Neural cell (in vitro differentiated cells): ENCODE measurements around the gene DLG2. TPM values are rescaled to one million over a fixed set of nuclear protein-coding genes. Genes with fewer than 3 reads are reported as not detected.
A peak's percentile ranks its signal among the peaks of the same experiment; 100 is the strongest.

ENCODE experiments used
- H2AFZ ChIP-seq: fragments of 200-600, 300-800 bp; sonication (generic), shearing (Covaris generic); 2 replicates; pipeline ENCODE4 v1.6.0; 2014; ENCODE audit warnings: low read depth, mild to moderate bottlenecking, antibody characterized with exemption, low read length, moderate library complexity
- H3F3A ChIP-seq: fragments of 200-600 bp; shearing (Covaris generic); 2 replicates; pipeline ENCODE4 v1.6.1; 2016; ENCODE audit warnings: mild to moderate bottlenecking, moderate library complexity, mixed read lengths, antibody characterized with exemption, low read length; ENCODE audit not compliant: insufficient read depth, poor library complexity, severe bottlenecking
- H3K27ac ChIP-seq: fragments of 200-600, 300-800 bp; sonication (generic), shearing (Covaris generic); 2 replicates; pipeline ENCODE4 v1.5.1; 2014; ENCODE audit warnings: mild to moderate bottlenecking, low read length, moderate library complexity
- H3K27me3 ChIP-seq: fragments of 300-800, 200-600 bp; sonication (generic), shearing (Covaris generic); 2 replicates; pipeline ENCODE4 v1.6.0; 2014; ENCODE audit warnings: mild to moderate bottlenecking, low read depth, low read length, moderate library complexity; ENCODE audit not compliant: insufficient read depth
- H3K36me3 ChIP-seq: fragments of 300-800, 200-600 bp; sonication (generic), shearing (Covaris generic); 2 replicates; pipeline ENCODE4 v1.5.1; 2014; ENCODE audit warnings: mild to moderate bottlenecking, antibody characterized with exemption, low read length, moderate library complexity; ENCODE audit not compliant: insufficient read depth
- H3K4me2 ChIP-seq: fragments of 300-800, 200-600 bp; sonication (generic), shearing (Covaris generic); 2 replicates; pipeline ENCODE4 v1.6.0; 2014; ENCODE audit warnings: mild to moderate bottlenecking, low read length
- H3K4me3 ChIP-seq: fragments of 300-800, 200-600 bp; sonication (generic), shearing (Covaris generic); 2 replicates; pipeline ENCODE4 v1.5.1; 2014; ENCODE audit warnings: mild to moderate bottlenecking, low read length, moderate library complexity
- H3K79me2 ChIP-seq: fragments of 200-600 bp; shearing (Covaris generic); replicated peaks from 2 replicates; pipeline ENCODE4 v1.6.0; 2014; ENCODE audit warnings: mild to moderate bottlenecking, low read length, moderate library complexity; ENCODE audit not compliant: insufficient read depth
- H3K9ac ChIP-seq: fragments of 300-800, 200-600 bp; sonication (generic), shearing (Covaris generic); 2 replicates; pipeline ENCODE4 v1.6.1; 2016; ENCODE audit warnings: mild to moderate bottlenecking, low read length, mixed read lengths
- H3K9me2 ChIP-seq: fragments of 200-600 bp; shearing (Covaris generic); 2 replicates; pipeline ENCODE4 v1.6.1; 2016; ENCODE audit warnings: mild to moderate bottlenecking, low read length, mixed read lengths; ENCODE audit not compliant: insufficient read depth
- H3K9me3 ChIP-seq: fragments of 200-600, 300-800 bp; sonication (generic), shearing (Covaris generic); 2 replicates; pipeline ENCODE4 v1.6.1; 2016; ENCODE audit warnings: mild to moderate bottlenecking, mixed run types, low read length, moderate library complexity, mixed read lengths
- H4K20me1 ChIP-seq: fragments of 200-600 bp; shearing (Covaris generic); 2 replicates; pipeline ENCODE4 v1.6.1; 2016; ENCODE audit warnings: mild to moderate bottlenecking, mixed run types; ENCODE audit not compliant: insufficient read depth
- EP300 ChIP-seq: fragments of 450-650 bp; conservative IDR thresholded peaks from 2 replicates; pipeline ENCODE4 v1.6.1; 2014; ENCODE audit warnings: antibody characterized with exemption, mild to moderate bottlenecking, moderate library complexity; ENCODE audit not compliant: poor library complexity, severe bottlenecking
- EZH2 ChIP-seq: fragments of 200-600, 300-800 bp; shearing (Covaris generic), sonication (generic); IDR thresholded peaks from 2 replicates; pipeline ENCODE4 v1.6.1; 2014; ENCODE audit warnings: antibody characterized with exemption, low read length, borderline replicate concordance, mild to moderate bottlenecking; ENCODE audit not compliant: insufficient read depth, poor library complexity, severe bottlenecking
- MXI1 ChIP-seq: fragments of 450-650 bp; conservative IDR thresholded peaks from 2 replicates; pipeline ENCODE4 v1.6.1; 2014; ENCODE audit warnings: antibody characterized with exemption, mild to moderate bottlenecking; ENCODE audit not compliant: poor library complexity, severe bottlenecking
- POLR2AphosphoS5 ChIP-seq: IDR thresholded peaks from 2 replicates; pipeline ENCODE4 v1.6.1; 2012
- RAD21 ChIP-seq: fragments of 450-650 bp; conservative IDR thresholded peaks from 2 replicates; pipeline ENCODE4 v1.6.1; 2014; ENCODE audit warnings: antibody characterized with exemption, mild to moderate bottlenecking, moderate library complexity
- SMC3 ChIP-seq: fragments of 450-650 bp; conservative IDR thresholded peaks from 2 replicates; pipeline ENCODE4 v1.6.1; 2014; ENCODE audit warnings: antibody characterized with exemption, mild to moderate bottlenecking, moderate library complexity; ENCODE audit not compliant: poor library complexity
- TAF1 ChIP-seq: IDR thresholded peaks from 2 replicates; pipeline ENCODE4 v1.6.1; 2012; ENCODE audit warnings: low read depth
- polyA plus RNA-seq: library from polyadenylated mRNA; depleted of rRNA; stranded (reverse); fragments of >200 nt; gene quantifications from 2 replicates; pipeline ENCODE4 v1.2.3, GENCODE V29; 2014
- TF ChIP-seq, protein P1 (sequence below): IDR thresholded peaks from 2 replicates; pipeline ENCODE4 v1.6.1; 2012; ENCODE audit warnings: borderline replicate concordance
- TF ChIP-seq, protein P2 (sequence below): fragments of 450-650 bp; IDR thresholded peaks from 2 replicates; pipeline ENCODE4 v1.5.1; 2014; ENCODE audit warnings: antibody characterized with exemption, mild to moderate bottlenecking, moderate library complexity; ENCODE audit not compliant: poor library complexity, severe bottlenecking

The DLG2 gene
- polyA plus RNA-seq, 1 donor from 2014 or later: 179 TPM

DNA sequence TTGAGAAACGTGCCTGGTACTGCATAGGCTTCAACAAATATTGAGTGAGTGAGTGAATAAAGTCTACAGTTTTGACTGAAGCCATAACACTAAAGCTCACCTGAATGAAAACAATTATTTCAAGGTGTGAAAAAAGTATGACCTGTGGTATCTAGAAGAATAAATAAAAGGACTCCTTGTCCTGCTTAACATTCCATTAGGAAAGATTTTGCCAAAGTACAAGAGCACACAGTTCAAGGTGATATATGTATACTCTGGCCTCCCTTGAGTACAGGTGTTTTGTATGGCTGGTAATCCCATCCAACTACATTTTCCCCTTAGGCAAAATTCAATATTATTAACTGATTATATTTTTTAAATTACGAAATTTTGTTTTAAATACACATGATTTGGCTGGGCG is 39.5 kb upstream of the DLG2 start:
- no peak overlapping the region for H3K4me3 ChIP-seq
- no peaks in the 10 kb centered on the region for H3K9me2 ChIP-seq
- no peaks in the 10 kb centered on the region for H3K27me3 ChIP-seq
- H3K79me2 ChIP-seq: peaks cover 22% of the 10 kb centered on the region
- no peaks in the 10 kb centered on the region for H3K9me3 ChIP-seq
- H4K20me1 ChIP-seq: peaks cover 13% of the 10 kb centered on the region
- no peak overlapping the region for H2AFZ ChIP-seq
- H3K9ac ChIP-seq: no peak overlapping the region
- no peaks in the 10 kb centered on the region for H3F3A ChIP-seq
- no peak overlapping the region for H3K27ac ChIP-seq
- H3K4me2 ChIP-seq: no peak overlapping the region
- TF ChIP-seq TAF1 (no peak), RAD21 (no peak), SMC3 (no peak)
- TF ChIP-seq, protein P1, sequence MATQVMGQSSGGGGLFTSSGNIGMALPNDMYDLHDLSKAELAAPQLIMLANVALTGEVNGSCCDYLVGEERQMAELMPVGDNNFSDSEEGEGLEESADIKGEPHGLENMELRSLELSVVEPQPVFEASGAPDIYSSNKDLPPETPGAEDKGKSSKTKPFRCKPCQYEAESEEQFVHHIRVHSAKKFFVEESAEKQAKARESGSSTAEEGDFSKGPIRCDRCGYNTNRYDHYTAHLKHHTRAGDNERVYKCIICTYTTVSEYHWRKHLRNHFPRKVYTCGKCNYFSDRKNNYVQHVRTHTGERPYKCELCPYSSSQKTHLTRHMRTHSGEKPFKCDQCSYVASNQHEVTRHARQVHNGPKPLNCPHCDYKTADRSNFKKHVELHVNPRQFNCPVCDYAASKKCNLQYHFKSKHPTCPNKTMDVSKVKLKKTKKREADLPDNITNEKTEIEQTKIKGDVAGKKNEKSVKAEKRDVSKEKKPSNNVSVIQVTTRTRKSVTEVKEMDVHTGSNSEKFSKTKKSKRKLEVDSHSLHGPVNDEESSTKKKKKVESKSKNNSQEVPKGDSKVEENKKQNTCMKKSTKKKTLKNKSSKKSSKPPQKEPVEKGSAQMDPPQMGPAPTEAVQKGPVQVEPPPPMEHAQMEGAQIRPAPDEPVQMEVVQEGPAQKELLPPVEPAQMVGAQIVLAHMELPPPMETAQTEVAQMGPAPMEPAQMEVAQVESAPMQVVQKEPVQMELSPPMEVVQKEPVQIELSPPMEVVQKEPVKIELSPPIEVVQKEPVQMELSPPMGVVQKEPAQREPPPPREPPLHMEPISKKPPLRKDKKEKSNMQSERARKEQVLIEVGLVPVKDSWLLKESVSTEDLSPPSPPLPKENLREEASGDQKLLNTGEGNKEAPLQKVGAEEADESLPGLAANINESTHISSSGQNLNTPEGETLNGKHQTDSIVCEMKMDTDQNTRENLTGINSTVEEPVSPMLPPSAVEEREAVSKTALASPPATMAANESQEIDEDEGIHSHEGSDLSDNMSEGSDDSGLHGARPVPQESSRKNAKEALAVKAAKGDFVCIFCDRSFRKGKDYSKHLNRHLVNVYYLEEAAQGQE: no peak
- H3K36me3 ChIP-seq: no peaks in the 10 kb centered on the region

DNA sequence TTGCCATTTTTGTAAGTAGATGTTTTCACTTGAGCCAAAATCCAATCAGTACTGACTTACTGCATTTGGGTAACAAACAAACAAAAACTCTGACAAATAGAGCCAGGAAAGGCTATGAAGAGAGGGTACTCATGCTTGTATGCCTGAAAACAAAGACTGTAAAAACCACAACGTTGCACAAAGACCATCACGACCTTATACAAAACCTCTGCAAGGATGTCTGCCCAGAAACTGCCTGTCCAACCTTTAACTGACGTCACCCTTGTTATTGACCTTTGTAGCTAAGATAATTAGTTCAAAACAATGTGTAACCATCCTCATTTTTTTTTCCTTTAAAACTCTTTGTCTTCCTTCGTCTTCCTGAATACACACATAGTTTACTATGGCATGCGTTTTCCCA is 38.6 kb upstream of the DLG2 start:
- H3K9me2 ChIP-seq: no peaks in the 10 kb centered on the region
- peaks cover 31% of the 10 kb centered on the region for H3K79me2 ChIP-seq
- no peak overlapping the region for H3K4me2 ChIP-seq
- H3K9ac ChIP-seq: peak overlapping the region; percentile 97
- H3F3A ChIP-seq: no peaks in the 10 kb centered on the region
- no peaks in the 10 kb centered on the region for H3K36me3 ChIP-seq
- TF ChIP-seq EZH2: no peak
- no peak for TF ChIP-seq RAD21
- no peak for TF ChIP-seq POLR2AphosphoS5
- TF ChIP-seq, protein P2, sequence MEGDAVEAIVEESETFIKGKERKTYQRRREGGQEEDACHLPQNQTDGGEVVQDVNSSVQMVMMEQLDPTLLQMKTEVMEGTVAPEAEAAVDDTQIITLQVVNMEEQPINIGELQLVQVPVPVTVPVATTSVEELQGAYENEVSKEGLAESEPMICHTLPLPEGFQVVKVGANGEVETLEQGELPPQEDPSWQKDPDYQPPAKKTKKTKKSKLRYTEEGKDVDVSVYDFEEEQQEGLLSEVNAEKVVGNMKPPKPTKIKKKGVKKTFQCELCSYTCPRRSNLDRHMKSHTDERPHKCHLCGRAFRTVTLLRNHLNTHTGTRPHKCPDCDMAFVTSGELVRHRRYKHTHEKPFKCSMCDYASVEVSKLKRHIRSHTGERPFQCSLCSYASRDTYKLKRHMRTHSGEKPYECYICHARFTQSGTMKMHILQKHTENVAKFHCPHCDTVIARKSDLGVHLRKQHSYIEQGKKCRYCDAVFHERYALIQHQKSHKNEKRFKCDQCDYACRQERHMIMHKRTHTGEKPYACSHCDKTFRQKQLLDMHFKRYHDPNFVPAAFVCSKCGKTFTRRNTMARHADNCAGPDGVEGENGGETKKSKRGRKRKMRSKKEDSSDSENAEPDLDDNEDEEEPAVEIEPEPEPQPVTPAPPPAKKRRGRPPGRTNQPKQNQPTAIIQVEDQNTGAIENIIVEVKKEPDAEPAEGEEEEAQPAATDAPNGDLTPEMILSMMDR: no peak
- TF ChIP-seq SMC3: no peak
- TF ChIP-seq, protein P1: no peak
- no peak for TF ChIP-seq EP300
- TF ChIP-seq MXI1: no peak
- no peak for TF ChIP-seq TAF1
- no peak overlapping the region for H3K4me3 ChIP-seq
- H3K9me3 ChIP-seq: no peaks in the 10 kb centered on the region
- peak overlapping the region; percentile 65 for H2AFZ ChIP-seq
- H3K27ac ChIP-seq: no peak overlapping the region
- H3K27me3 ChIP-seq: no peaks in the 10 kb centered on the region
- peaks cover 13% of the 10 kb centered on the region for H4K20me1 ChIP-seq
